Activated CD8-positive, alpha-beta T cell treated with anti-CD3 and anti-CD28 coated beads for 36 hours (primary cell): ENCODE measurements around the gene PPEF2. TPM values are rescaled to one million over a fixed set of nuclear protein-coding genes. Genes with fewer than 3 reads are reported as not detected.

Experiments
- ATAC-seq: fragments of 200-7000 bp; cut with Tn5 transposase; one replicate; pipeline ENCODE4 v1.10.0; 2021; ENCODE audit warnings: mild to moderate bottlenecking, moderate library complexity
- CTCF ChIA-PET: fragments of 350-600 bp; sonication (Branson Sonifier 250); formaldehyde crosslinking; loops from one replicate; lab custom pipeline; 2021; ENCODE audit warnings: antibody characterized with exemption; lab: Charles Lee
- POLR2A ChIA-PET: fragments of 350-600 bp; sonication (Branson Sonifier 250); formaldehyde crosslinking; loops from one replicate; lab custom pipeline; 2021; ENCODE audit warnings: antibody characterized with exemption; lab: Charles Lee
- DNase-seq: peaks from one replicate; pipeline ENCODE4 v3.0.0-alpha.2; 2020
- H3K27ac Mint-ChIP-seq: one replicate; pipeline ENCODE4 v1.8.0; 2021; ENCODE audit warnings: mild to moderate bottlenecking, mixed read lengths
- H3K27me3 Mint-ChIP-seq: one replicate; pipeline ENCODE4 v1.8.0; 2021; ENCODE audit warnings: mixed read lengths
- H3K36me3 Mint-ChIP-seq: one replicate; pipeline ENCODE4 v1.8.0; 2021; ENCODE audit warnings: low read depth, mixed read lengths
- H3K4me1 Mint-ChIP-seq: one replicate; pipeline ENCODE4 v1.8.0; 2021; ENCODE audit warnings: low read depth, mixed read lengths
- H3K4me3 Mint-ChIP-seq: one replicate; pipeline ENCODE4 v1.8.0; 2021; ENCODE audit warnings: mild to moderate bottlenecking, moderate library complexity, mixed read lengths
- H3K9me3 Mint-ChIP-seq: one replicate; pipeline ENCODE4 v1.8.0; 2021; ENCODE audit warnings: mixed read lengths
- intact Hi-C: fragments of 100-400 bp; cut with micrococcal nuclease; formaldehyde crosslinking; loops from one replicate; pipeline ENCODE4 v1.10.0; 2022
- total RNA-seq, 2 experiments: library from RNA; stranded (reverse); gene quantifications; one replicate each; pipeline ENCODE4 v1.2.3, GENCODE V29; 2021
- TF ChIP-seq, protein P1 (sequence below): fragments of 200-600 bp; IDR thresholded peaks from one replicate; pipeline ENCODE4 v1.8.0; 2022; ENCODE audit warnings: antibody characterized with exemption, mild to moderate bottlenecking

PPEF2 gene
- total RNA-seq, 2 experiments from 2014 or later, result 0.11 to 0.25 TPM

DNA sequence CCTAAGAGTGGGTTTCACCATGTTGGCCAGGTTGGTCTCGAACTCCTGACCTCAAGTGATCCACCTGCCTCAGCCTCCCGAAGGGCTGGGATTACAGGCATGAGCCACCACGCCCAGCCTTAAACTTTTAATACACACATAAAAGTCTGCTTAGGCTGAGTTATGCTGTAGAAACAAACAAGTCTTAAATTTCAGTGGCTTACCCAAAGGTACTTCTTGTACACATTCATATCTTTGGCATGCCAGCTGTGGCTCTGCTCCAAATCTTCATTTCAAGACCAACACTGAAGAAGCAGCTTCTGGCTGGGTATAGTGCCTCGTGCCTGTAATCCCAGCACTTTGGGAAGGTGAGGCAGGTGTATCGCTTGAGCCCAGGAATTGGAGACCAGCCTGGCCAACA is 80.3 kb downstream of the PPEF2 start:
- intact Hi-C loops, result no loop called here
- no peaks in the 10 kb centered on the region for H3K4me1 Mint-ChIP-seq
- TF ChIP-seq, protein P1, sequence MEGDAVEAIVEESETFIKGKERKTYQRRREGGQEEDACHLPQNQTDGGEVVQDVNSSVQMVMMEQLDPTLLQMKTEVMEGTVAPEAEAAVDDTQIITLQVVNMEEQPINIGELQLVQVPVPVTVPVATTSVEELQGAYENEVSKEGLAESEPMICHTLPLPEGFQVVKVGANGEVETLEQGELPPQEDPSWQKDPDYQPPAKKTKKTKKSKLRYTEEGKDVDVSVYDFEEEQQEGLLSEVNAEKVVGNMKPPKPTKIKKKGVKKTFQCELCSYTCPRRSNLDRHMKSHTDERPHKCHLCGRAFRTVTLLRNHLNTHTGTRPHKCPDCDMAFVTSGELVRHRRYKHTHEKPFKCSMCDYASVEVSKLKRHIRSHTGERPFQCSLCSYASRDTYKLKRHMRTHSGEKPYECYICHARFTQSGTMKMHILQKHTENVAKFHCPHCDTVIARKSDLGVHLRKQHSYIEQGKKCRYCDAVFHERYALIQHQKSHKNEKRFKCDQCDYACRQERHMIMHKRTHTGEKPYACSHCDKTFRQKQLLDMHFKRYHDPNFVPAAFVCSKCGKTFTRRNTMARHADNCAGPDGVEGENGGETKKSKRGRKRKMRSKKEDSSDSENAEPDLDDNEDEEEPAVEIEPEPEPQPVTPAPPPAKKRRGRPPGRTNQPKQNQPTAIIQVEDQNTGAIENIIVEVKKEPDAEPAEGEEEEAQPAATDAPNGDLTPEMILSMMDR, result no peak
- H3K9me3 Mint-ChIP-seq, result no peaks in the 10 kb centered on the region
- no peaks in the 10 kb centered on the region for H3K27me3 Mint-ChIP-seq
- POLR2A ChIA-PET, result interaction anchor here (0.8 kb wide), 1 partner anchor 18 kb away, joined by 3 read pairs; no protein-coding TSS in a partner anchor
- DNase-seq (no peak), ATAC-seq (no peak)
- CTCF ChIA-PET, result no interaction called here
- H3K27ac Mint-ChIP-seq, result no peak overlapping the region
- no peaks in the 10 kb centered on the region for H3K36me3 Mint-ChIP-seq
- H3K4me3 Mint-ChIP-seq, result no peak overlapping the region

DNA sequence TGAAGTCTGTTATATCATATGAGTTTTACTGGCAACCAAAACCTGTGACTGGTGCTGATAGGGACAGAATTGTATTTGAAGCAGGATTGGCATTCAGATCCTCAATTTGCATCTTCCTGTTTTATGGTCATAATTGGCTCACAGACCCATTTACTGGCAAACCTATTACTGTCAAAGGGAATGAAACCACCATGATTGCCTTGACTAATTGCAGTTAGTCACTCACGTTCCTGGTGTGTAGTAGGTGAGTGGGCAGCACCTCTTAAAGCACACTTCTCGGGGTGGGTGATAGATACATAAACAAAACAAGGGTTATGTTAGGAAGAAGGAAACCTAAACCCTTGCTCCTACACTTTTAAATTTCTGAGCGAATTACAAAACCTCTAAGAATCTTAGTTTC is 81.0 kb downstream of the PPEF2 start:
- POLR2A ChIA-PET, result no interaction called here
- Mint-ChIP-seq H3K27ac (no peak overlapping the region), H3K36me3 (no peaks in the 10 kb centered on the region), H3K4me1 (no peaks in the 10 kb centered on the region), H3K27me3 (no peaks in the 10 kb centered on the region), H3K4me3 (no peak overlapping the region), H3K9me3 (no peaks in the 10 kb centered on the region)
- no peak for DNase-seq
- no peak for ATAC-seq
- TF ChIP-seq, protein P1, result no peak
- intact Hi-C loops, result no loop called here
- CTCF ChIA-PET, result no interaction called here

DNA sequence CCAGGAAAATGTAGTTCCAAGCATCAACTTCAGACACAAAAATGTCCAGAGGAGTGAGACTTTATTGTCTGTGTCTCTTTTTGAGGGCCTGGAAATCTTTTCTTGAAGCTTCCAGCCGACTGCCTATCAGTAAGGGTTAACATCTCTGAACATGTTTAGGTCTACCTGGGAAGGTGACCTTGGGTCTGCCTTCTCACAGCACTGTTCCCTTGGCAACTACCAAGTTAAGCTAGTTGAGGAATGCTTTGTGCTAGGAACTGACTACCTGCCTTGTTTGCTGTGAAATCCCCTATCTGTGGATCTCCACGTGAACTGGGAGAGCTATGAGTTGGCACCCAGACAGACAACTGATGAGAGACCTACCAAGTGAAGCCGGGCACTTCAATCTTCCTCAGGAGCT is 81.6 kb downstream of the PPEF2 start:
- Mint-ChIP-seq H3K4me1 (no peaks in the 10 kb centered on the region), H3K4me3 (no peak overlapping the region), H3K36me3 (no peaks in the 10 kb centered on the region), H3K27me3 (no peaks in the 10 kb centered on the region), H3K27ac (no peak overlapping the region), H3K9me3 (no peaks in the 10 kb centered on the region)
- ChIA-PET CTCF (no interaction called here), POLR2A (no interaction called here)
- TF ChIP-seq, protein P1, result no peak
- ATAC-seq (no peak), DNase-seq (no peak)
- intact Hi-C loops, result no loop called here

DNA sequence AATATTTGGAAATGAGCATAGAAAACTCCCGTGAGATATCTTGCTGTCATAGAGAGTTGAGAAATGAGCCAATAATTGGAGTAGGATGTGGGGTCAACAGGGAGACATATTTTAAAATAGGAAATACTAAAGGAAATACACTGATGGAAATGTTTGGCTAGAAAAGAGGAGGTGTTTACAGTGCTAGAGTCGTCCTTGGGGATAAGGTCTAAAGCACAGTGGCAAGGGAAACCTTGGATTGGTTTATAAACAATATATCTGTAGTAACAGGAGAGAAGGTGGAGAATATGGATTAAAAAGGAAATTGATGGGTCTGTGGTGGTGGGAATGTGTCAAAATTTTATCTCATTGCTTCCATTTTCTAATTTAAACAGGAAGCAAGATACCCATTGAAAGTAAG is 82.1 kb downstream of the PPEF2 start:
- ATAC-seq (no peak), DNase-seq (no peak)
- ChIA-PET POLR2A (no interaction called here), CTCF (no interaction called here)
- H3K4me3 Mint-ChIP-seq, result no peak overlapping the region
- TF ChIP-seq, protein P1, result no peak
- H3K27ac Mint-ChIP-seq, result no peak overlapping the region
- no peaks in the 10 kb centered on the region for H3K27me3 Mint-ChIP-seq
- H3K9me3 Mint-ChIP-seq, result no peaks in the 10 kb centered on the region
- H3K4me1 Mint-ChIP-seq, result no peaks in the 10 kb centered on the region
- intact Hi-C loops, result no loop called here
- H3K36me3 Mint-ChIP-seq, result peaks cover 2% of the 10 kb centered on the region

DNA sequence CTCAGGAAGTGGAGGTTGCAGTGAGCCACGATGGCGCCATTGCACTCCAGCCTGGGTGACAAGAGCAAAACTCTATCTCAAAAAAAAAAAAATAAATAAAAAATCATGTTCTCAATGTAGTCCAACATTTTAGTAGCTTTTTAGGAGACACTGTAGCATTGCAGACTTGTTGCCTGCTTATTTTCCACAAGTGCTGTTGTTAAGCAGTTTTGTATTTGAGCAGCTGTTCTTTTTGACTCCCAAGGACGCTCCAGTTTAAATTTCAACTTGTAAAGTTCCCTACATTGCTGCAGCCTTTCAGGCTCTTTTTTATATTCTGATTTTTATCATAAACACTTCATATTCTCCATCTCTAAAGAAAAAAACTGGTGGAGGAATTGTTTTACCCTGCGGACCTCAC is 83.1 kb downstream of the PPEF2 start:
- no peaks in the 10 kb centered on the region for H3K4me1 Mint-ChIP-seq
- DNase-seq, result no peak
- H3K27me3 Mint-ChIP-seq, result no peaks in the 10 kb centered on the region
- ChIA-PET CTCF (no interaction called here), POLR2A (interaction anchor here (0.8 kb wide), 1 partner anchor 67 kb away, joined by 5 read pairs; no protein-coding TSS in a partner anchor)
- H3K36me3 Mint-ChIP-seq, result peaks cover 8% of the 10 kb centered on the region
- H3K9me3 Mint-ChIP-seq, result no peaks in the 10 kb centered on the region
- TF ChIP-seq, protein P1, result no peak
- ATAC-seq, result no peak
- intact Hi-C loops, result no loop called here
- H3K27ac Mint-ChIP-seq, result no peak overlapping the region
- no peak overlapping the region for H3K4me3 Mint-ChIP-seq
